ENCODE measurements around the gene CXCL17. TPM values are rescaled to one million over a fixed set of nuclear protein-coding genes. Genes with fewer than 3 reads are reported as not detected.

CXCL17 gene
- total RNA-seq, 2 experiments from 2014 or later = not detected

GRCh38 chr19:42422901-42423461 is 19.8 kb downstream of the CXCL17 start:
- peak overlapping the region; percentile 98 for H3K4me3 Mint-ChIP-seq
- peaks cover 12% of the 10 kb centered on the region for H3K36me3 Mint-ChIP-seq (ENCODE audit: low read depth)
- H3K9me3 Mint-ChIP-seq (ENCODE audit: insufficient read depth) = no peaks in the 10 kb centered on the region
- DNase-seq (peak; percentile 65), ATAC-seq (peak; percentile 49)
- peaks cover 46% of the 10 kb centered on the region for H3K4me1 Mint-ChIP-seq (ENCODE audit: low read depth)
- peak overlapping the region; percentile 94 for H3K27ac Mint-ChIP-seq
- CTCF ChIA-PET = interaction anchor here (1.0 to 4.5 kb wide), 6 partner anchors 10 to 105 kb away, joined by 4 to 43 read pairs (median 10); partner anchors contain the start of gene CEACAM1
- H3K27me3 Mint-ChIP-seq (ENCODE audit: low read depth) = no peaks in the 10 kb centered on the region
- POLR2A ChIA-PET = interaction anchor here (1.1 to 1.6 kb wide), 5 partner anchors 10 to 105 kb away, joined by 3 to 5 read pairs (median 4); partner anchors contain the start of gene CEACAM1

GRCh38 chr19:42422092-42422900 is 20.4 kb downstream of the CXCL17 start:
- ATAC-seq (no peak), DNase-seq (no peak)
- peaks cover 46% of the 10 kb centered on the region for H3K4me1 Mint-ChIP-seq (ENCODE audit: low read depth)
- H3K9me3 Mint-ChIP-seq (ENCODE audit: insufficient read depth) = no peaks in the 10 kb centered on the region
- POLR2A ChIA-PET = interaction anchor here (1.1 to 1.6 kb wide), 3 partner anchors 11 to 106 kb away, joined by 3 to 5 read pairs (median 4); partner anchors contain the start of gene CEACAM1
- H3K27ac Mint-ChIP-seq = peak overlapping the region; percentile 94
- H3K4me3 Mint-ChIP-seq = peak overlapping the region; percentile 98
- H3K36me3 Mint-ChIP-seq (ENCODE audit: low read depth) = peaks cover 12% of the 10 kb centered on the region
- H3K27me3 Mint-ChIP-seq (ENCODE audit: low read depth) = no peaks in the 10 kb centered on the region
- CTCF ChIA-PET = interaction anchor here (2.7 to 4.5 kb wide), 2 partner anchors 16 to 19 kb away, joined by 24 to 43 read pairs; no protein-coding TSS in a partner anchor

GRCh38 chr19:42421591-42422031 is 21.1 kb downstream of the CXCL17 start:
- no peaks in the 10 kb centered on the region for H3K9me3 Mint-ChIP-seq (ENCODE audit: insufficient read depth)
- CTCF ChIA-PET = interaction anchor here (1.0 to 3.0 kb wide), 6 partner anchors 16 to 107 kb away, joined by 3 to 40 read pairs (median 7); partner anchors contain the start of gene CEACAM1
- H3K4me3 Mint-ChIP-seq = peak overlapping the region; percentile 98
- no peaks in the 10 kb centered on the region for H3K27me3 Mint-ChIP-seq (ENCODE audit: low read depth)
- H3K36me3 Mint-ChIP-seq (ENCODE audit: low read depth) = peaks cover 12% of the 10 kb centered on the region
- POLR2A ChIA-PET = no interaction called here
- no peak for ATAC-seq
- DNase-seq = no peak
- H3K4me1 Mint-ChIP-seq (ENCODE audit: low read depth) = peaks cover 46% of the 10 kb centered on the region
- peak overlapping the region; percentile 31 for H3K27ac Mint-ChIP-seq

- H3K27me3 Mint-ChIP-seq (ENCODE audit: low read depth) = no peaks in the 10 kb centered on the region
- no peak for DNase-seq
- ChIA-PET POLR2A (no interaction called here), CTCF (interaction anchor here (0.9 to 3.0 kb wide), 10 partner anchors 13 to 110 kb away, joined by 3 to 40 read pairs (median 6); partner anchors contain the start of gene CEACAM1)
- H3K27ac Mint-ChIP-seq = peak overlapping the region; percentile 31
- H3K4me1 Mint-ChIP-seq (ENCODE audit: low read depth) = peaks cover 46% of the 10 kb centered on the region
- no peak for ATAC-seq
- peaks cover 17% of the 10 kb centered on the region for H3K36me3 Mint-ChIP-seq (ENCODE audit: low read depth)
- no peak overlapping the region for H3K4me3 Mint-ChIP-seq
- no peaks in the 10 kb centered on the region for H3K9me3 Mint-ChIP-seq (ENCODE audit: insufficient read depth)
Measured at GRCh38 chr19:42421101-42421500, 21.6 kb downstream of the CXCL17 start.

DNA sequence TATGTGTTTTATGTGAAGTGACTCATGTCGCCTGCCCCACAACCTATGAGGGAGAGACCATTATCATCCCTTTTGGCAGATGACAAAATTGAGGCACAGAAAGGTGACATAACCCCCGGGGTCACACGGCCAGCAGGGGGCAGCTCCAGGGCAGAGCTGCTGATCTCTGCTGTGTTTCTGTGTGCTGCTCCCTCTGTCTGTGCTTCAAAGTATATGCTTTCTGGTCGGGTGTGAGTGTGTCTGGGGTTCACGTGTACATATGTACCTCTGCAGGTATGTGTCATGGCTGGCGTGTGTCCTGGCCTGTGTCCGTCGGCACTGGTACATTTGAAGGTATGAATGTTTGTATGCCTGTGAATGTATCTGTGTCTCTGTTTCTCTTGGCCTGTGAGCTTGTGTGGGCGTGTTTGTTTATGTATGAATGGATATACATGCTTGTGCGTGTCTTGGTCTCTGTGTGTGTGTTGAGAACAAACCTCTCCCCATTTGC is 22.6 kb downstream of the CXCL17 start:
- ChIA-PET CTCF (interaction anchor here (0.6 to 3.0 kb wide), 17 partner anchors 8 to 1668 kb away, joined by 3 to 40 read pairs (median 4); partner anchors contain the start of gene CEACAM1), POLR2A (no interaction called here)
- Mint-ChIP-seq H3K36me3 (ENCODE audit: low read depth) (peaks cover 17% of the 10 kb centered on the region), H3K27ac (peak overlapping the region; percentile 43), H3K4me3 (no peak overlapping the region), H3K4me1 (ENCODE audit: low read depth) (peaks cover 46% of the 10 kb centered on the region), H3K9me3 (ENCODE audit: insufficient read depth) (no peaks in the 10 kb centered on the region), H3K27me3 (ENCODE audit: low read depth) (no peaks in the 10 kb centered on the region)
- ATAC-seq = peak; percentile 43
- peak; percentile 87 for DNase-seq

DNA sequence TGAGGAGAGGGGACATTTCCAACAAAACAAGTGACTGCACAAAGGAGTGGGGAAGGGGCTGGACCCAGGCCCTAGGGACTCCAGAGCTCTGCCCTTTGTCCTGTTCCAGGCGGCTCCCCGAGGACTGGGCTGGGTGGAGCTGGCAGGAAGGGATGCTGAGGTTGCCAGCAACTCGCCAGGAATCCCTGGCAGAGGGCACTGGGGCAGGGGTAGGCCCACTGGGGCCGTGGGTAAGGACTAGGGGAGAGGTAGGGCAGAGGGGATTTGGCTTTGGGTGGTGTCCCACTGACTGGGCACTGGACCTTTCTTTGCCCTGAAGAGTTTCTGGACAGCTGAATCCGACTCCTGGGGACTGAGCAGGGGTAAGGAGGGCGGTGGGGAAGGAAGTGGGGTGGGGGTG is 23.4 kb downstream of the CXCL17 start:
- ChIA-PET CTCF (interaction anchor here (1.2 to 3.0 kb wide), 8 partner anchors 14 to 217 kb away, joined by 3 to 40 read pairs (median 8); partner anchors contain the start of gene CEACAM1), POLR2A (interaction anchor here (0.9 kb wide), 1 partner anchor 12 kb away, joined by 4 read pairs; no protein-coding TSS in a partner anchor)
- Mint-ChIP-seq H3K27me3 (ENCODE audit: low read depth) (no peaks in the 10 kb centered on the region), H3K4me3 (no peak overlapping the region), H3K9me3 (ENCODE audit: insufficient read depth) (no peaks in the 10 kb centered on the region), H3K27ac (no peak overlapping the region), H3K36me3 (ENCODE audit: low read depth) (peaks cover 18% of the 10 kb centered on the region), H3K4me1 (ENCODE audit: low read depth) (peaks cover 43% of the 10 kb centered on the region)
- ATAC-seq (no peak), DNase-seq (no peak)

- ChIA-PET CTCF (no interaction called here), POLR2A (interaction anchor here (0.5 kb wide), 1 partner anchor 1580 kb away, joined by 6 read pairs; no protein-coding TSS in a partner anchor)
- Mint-ChIP-seq H3K9me3 (ENCODE audit: insufficient read depth) (no peaks in the 10 kb centered on the region), H3K36me3 (ENCODE audit: low read depth) (peaks cover 16% of the 10 kb centered on the region), H3K27ac (no peak overlapping the region), H3K4me1 (ENCODE audit: low read depth) (no peaks in the 10 kb centered on the region), H3K4me3 (no peak overlapping the region), H3K27me3 (ENCODE audit: low read depth) (no peaks in the 10 kb centered on the region)
- no peak for ATAC-seq
- no peak for DNase-seq
Measured at GRCh38 chr19:42412661-42413076, 30.1 kb downstream of the CXCL17 start.

GRCh38 chr19:42412227-42412626 is 30.5 kb downstream of the CXCL17 start:
- Mint-ChIP-seq H3K4me3 (no peak overlapping the region), H3K36me3 (ENCODE audit: low read depth) (peaks cover 20% of the 10 kb centered on the region), H3K4me1 (ENCODE audit: low read depth) (no peaks in the 10 kb centered on the region), H3K27ac (no peak overlapping the region), H3K9me3 (ENCODE audit: insufficient read depth) (no peaks in the 10 kb centered on the region), H3K27me3 (ENCODE audit: low read depth) (no peaks in the 10 kb centered on the region)
- ATAC-seq (no peak), DNase-seq (no peak)
- ChIA-PET POLR2A (no interaction called here), CTCF (interaction anchor here (0.7 to 1.3 kb wide), 3 partner anchors 15 to 28 kb away, joined by 3 to 6 read pairs (median 4); no protein-coding TSS in a partner anchor)

DNA sequence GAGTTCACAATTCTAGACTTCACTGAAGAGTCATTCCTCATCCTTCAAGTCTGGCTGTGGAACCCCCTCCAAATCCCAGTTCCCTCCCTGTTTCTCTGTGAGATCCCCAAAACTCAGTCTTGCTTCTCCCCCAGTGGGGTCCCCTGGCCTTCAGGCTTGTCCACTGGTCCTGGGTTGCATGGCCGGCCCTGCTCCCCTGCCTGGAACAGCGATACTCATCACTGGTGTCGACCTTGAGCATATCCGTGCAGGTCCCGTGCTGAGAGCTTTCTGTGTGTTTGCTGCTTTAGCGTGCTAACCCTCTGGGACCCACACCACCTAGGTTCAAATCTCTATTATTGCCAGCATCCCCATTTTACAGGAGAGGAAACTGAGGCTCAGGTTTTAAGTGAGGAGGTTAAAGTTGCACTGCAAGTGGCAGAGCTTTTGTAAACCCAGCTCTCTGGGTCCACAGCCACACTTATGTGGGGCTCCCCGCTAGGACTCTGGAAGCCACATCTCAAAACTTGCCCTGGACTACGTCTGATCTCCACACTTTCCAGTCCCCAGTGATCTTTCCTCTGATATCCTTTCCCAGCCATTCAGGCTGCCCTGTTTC is 31.1 kb downstream of the CXCL17 start:
- Mint-ChIP-seq H3K9me3 (ENCODE audit: insufficient read depth) (no peaks in the 10 kb centered on the region), H3K36me3 (ENCODE audit: low read depth) (peaks cover 24% of the 10 kb centered on the region), H3K4me3 (no peak overlapping the region), H3K4me1 (ENCODE audit: low read depth) (no peaks in the 10 kb centered on the region), H3K27me3 (ENCODE audit: low read depth) (no peaks in the 10 kb centered on the region), H3K27ac (peak overlapping the region; percentile 36)
- POLR2A ChIA-PET = no interaction called here
- ATAC-seq (no peak), DNase-seq (no peak)
- CTCF ChIA-PET = interaction anchor here (0.7 to 1.3 kb wide), 4 partner anchors 15 to 29 kb away, joined by 3 to 6 read pairs (median 4); no protein-coding TSS in a partner anchor

DNA sequence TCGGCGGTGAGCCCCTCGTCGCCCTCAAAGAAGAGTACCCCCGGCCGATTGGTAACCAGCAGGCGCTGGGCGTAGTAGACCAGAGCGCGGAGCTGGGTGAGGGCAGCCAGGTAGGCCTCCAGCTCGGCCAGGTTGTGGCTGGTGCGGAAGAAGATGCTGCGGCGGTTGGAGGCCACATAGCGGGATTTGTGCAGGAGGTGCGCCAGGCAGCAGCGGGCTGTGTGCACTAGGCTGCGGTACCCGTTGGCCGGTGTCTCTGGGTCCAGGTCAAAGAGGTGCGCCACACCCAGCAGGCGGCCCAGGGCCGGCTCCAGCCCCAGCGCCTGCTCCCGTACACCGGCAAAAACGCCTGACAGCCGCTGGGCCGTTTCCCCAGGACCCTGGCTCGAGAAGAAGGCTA is 32.4 kb downstream of the CXCL17 start:
- Mint-ChIP-seq H3K4me3 (no peak overlapping the region), H3K9me3 (ENCODE audit: insufficient read depth) (no peaks in the 10 kb centered on the region), H3K36me3 (ENCODE audit: low read depth) (peaks cover 24% of the 10 kb centered on the region), H3K27me3 (ENCODE audit: low read depth) (no peaks in the 10 kb centered on the region), H3K4me1 (ENCODE audit: low read depth) (no peaks in the 10 kb centered on the region), H3K27ac (no peak overlapping the region)
- ATAC-seq = no peak
- ChIA-PET POLR2A (interaction anchor here (0.5 kb wide), 1 partner anchor 155 kb away, joined by 3 read pairs; no protein-coding TSS in a partner anchor), CTCF (interaction anchor here (1.0 kb wide), 1 partner anchor 30 kb away, joined by 4 read pairs; no protein-coding TSS in a partner anchor)
- no peak for DNase-seq

DNA sequence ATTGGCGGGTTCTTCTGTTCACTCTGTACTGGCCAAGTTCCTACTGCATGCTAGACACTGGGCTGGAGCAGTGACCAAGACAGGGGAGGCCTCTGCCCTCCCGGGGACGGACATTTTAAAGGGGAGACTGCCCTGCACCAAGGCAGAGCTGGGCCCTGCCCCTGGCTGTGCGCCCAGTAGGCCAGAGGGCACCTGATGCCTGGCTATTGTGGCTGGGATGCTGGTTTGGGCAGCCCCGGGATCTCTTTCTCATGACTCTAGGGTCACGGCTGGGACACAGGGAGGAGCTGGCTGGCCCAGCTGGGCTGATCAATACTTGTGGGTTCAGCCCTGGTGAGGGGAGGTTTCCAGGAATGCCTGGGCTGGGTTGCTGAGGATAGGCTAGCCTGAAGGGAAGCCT is 33.3 kb downstream of the CXCL17 start:
- POLR2A ChIA-PET = no interaction called here
- Mint-ChIP-seq H3K9me3 (ENCODE audit: insufficient read depth) (no peaks in the 10 kb centered on the region), H3K27me3 (ENCODE audit: low read depth) (no peaks in the 10 kb centered on the region), H3K27ac (no peak overlapping the region), H3K36me3 (ENCODE audit: low read depth) (peaks cover 29% of the 10 kb centered on the region), H3K4me3 (no peak overlapping the region), H3K4me1 (ENCODE audit: low read depth) (no peaks in the 10 kb centered on the region)
- CTCF ChIA-PET = interaction anchor here (1.0 kb wide), 1 partner anchor 11 kb away, joined by 3 read pairs; no protein-coding TSS in a partner anchor
- DNase-seq (no peak), ATAC-seq (no peak)

Measured in activated CD8-positive, alpha-beta T cell treated with anti-CD3 and anti-CD28 coated beads, Interleukin-2, amount 10 ng/mL, durations not matched to agents 7 days and 5 days (primary cell).